K562 treated with DMSO at 1 percent for 48 hours (cell line): ENCODE results near the gene STXBP2. TPM values are rescaled to one million over a fixed set of nuclear protein-coding genes. Genes with fewer than 3 reads are reported as not detected.

Experiments used
- total RNA-seq: library from RNA; unstranded; fragments of 300-600 nt; gene quantifications from 2 replicates; pipeline ENCODE4 v1.2.3, GENCODE V29; 2022; ENCODE audit warnings: low replicate concordance; ENCODE audit errors: extremely low read depth

STXBP2 gene
- total RNA-seq = not detected in 2 replicates

DNA sequence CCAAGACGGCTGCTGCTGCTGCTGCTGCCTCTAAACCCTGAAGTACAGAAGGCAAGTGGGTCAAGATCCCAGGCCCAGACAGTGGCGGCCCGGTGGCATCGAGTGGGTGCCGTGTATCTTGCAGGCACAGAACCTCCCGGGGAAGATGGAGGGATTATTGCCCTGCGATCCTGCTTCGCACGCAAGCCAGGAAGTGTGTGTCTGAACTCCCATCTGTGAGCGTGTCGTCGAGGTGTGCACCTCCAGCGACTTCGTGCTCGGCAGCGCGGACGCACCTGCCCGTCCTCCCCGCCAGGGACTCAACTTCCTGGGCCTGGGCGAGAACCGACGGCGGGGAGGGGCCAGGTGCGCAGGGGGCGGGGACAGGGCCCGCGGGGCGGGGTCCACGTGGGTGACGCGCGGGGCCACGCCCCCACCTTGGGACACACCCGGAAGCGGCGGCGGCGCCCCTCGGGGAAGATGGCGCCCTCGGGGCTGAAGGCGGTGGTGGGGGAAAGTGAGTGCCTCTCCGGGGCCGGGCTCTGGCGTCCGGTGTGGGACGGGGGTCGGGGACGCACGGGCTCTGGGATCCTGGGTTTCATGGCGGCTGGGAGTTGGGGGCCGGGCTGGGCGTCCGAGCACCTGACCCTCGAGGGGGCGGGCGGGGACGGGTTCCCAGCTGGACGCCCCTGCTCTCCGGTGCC, at the start of gene STXBP2:
Gene STXBP2, plus strand, starts transcription at position 420 of the 683 bp plus-strand sequence. Its CDS starts 40 bp downstream, at position 460.

GRCh38 chr19:7595466-7596133, 41.3 kb upstream of the STXBP2 start, which contains the start of gene CAMSAP3:
TSS of gene CAMSAP3 (plus strand) at chr19:7595863. CDS start at chr19:7596003, 140 bp downstream.

DNA sequence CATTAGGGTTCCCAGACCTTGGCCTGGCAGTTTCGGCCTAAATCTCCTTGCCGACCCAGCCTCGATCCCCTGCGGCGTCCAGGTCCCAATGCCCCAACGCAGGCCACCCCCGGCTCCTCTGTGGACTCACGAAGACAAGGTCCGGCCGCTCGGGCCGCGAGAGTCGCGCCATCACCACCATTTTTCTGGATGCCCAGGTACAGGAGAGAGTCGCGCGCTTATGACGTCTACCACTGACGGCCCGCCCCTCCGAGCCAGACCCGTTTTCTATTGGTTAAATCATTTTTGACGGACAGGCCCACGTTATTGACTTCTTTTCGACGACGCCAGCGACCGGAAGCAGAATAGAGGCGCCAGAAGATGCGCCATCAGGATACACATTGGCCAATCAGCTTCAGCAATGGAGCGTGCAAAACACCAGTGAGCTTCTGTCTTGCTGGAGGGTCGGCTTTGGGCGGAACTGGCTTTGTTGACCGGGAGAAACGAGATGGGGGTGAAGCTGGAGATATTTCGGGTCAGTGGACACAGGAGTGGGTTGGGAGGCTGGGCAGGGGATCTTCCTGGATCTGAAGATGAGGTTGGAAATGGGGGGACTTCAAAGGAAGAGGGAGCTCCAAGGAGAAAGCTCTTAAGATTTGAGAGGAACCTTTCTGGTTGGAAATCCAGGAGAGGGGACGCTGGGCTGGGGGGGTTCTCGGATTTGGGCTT, 7.4 kb upstream of the STXBP2 start, which contains the start of the genes PET100 and XAB2:
Gene PET100, plus strand, starts transcription at position 447 of the 708 bp plus-strand sequence. Its CDS starts 41 bp downstream, at position 488.
Gene XAB2, minus strand, starts transcription at position 199 of the 708 bp plus-strand sequence. Its CDS starts 18 bp downstream, at position 181.

GRCh38 chr19:7633698-7634097, 3.2 kb upstream of the STXBP2 start, which contains the start of gene PCP2:
TSS of gene PCP2 (minus strand) at chr19:7633719. CDS start at chr19:7633457, 262 bp downstream.

GRCh38 chr19:7668842-7669241, 31.9 kb downstream of the STXBP2 start, which contains the start of gene RETN:
TSS of gene RETN (plus strand) at chr19:7669049. CDS start at chr19:7669327, 278 bp downstream.

GRCh38 chr19:7676854-7677253, 39.9 kb downstream of the STXBP2 start, which contains the start of gene MCEMP1:
TSS of gene MCEMP1 (plus strand) at chr19:7677090. CDS start at chr19:7677121, 31 bp downstream.

DNA sequence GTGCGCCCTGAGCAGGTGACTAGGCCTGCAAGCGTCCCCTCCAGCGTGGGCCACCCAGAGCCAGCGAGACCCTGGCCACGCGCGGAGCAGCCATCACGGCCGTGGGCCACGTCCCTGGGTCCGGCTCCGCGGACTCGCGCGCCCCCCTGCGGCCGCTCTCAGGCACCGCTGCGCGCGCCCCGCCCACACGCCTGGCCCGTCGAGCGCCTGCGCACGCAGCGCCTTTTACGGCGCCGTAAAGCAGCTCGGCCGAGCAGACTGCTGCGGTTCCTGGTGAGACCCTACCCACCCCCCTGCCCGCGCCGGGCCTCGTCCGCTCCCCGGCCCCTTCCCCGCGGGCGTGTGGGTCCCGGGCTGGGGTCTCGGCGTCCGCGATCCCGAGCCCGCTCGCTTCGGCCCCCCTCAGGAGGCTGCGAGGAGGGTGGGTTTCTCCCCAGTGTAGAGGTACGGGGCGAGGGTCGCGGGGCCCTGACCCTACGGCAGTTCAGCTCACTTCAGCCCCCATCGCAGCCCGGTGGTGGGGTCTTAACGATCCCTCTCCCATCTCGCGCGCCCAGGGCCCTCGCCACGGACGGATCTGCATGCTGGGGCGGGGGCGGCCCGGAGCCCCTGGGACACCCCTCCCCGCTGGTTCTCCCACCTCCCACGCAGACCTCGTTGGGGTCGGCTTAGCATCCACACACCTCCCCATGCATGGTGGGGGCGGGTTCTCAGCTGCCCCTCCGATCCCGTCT, 43.9 kb downstream of the STXBP2 start, which contains the start of gene TRAPPC5:
Gene TRAPPC5, plus strand, starts transcription at position 228 of the 734 bp plus-strand sequence. CDS start 1,421 bp downstream, outside the sequence.

Other genes with a start within 250 kb of the STXBP2 start
- gene PEX11G, start 148.1 kb upstream of the STXBP2 start, total RNA-seq = not detected in 2 replicates
- not detected in 2 replicates for gene ZNF358, start 121.0 kb upstream of the STXBP2 start, total RNA-seq
- gene MCOLN1, start 114.5 kb upstream of the STXBP2 start, total RNA-seq = not detected in 2 replicates
- gene PNPLA6, start 101.4 kb upstream of the STXBP2 start, total RNA-seq = not detected in 2 replicates
- not detected in 2 replicates for gene CAMSAP3, start 41.2 kb upstream of the STXBP2 start, total RNA-seq
- gene XAB2, start 7.6 kb upstream of the STXBP2 start, total RNA-seq = not detected in 2 replicates
- gene PET100, start 7.3 kb upstream of the STXBP2 start, total RNA-seq = not detected in 2 replicates
- gene PCP2, start 3.4 kb upstream of the STXBP2 start, total RNA-seq = not detected in 2 replicates
- not detected in 2 replicates for gene RETN, start 31.9 kb downstream of the STXBP2 start, total RNA-seq
- gene MCEMP1, start 40.0 kb downstream of the STXBP2 start, total RNA-seq = not detected in 2 replicates
- not detected in 2 replicates for gene TRAPPC5, start 43.7 kb downstream of the STXBP2 start, total RNA-seq
- not detected in 2 replicates for gene FCER2, start 65.0 kb downstream of the STXBP2 start, total RNA-seq
- gene CLEC4G, start 95.0 kb downstream of the STXBP2 start, total RNA-seq = not detected in 2 replicates
- gene CD209, start 110.4 kb downstream of the STXBP2 start, total RNA-seq = not detected in 2 replicates
- gene CLEC4M, start 126.1 kb downstream of the STXBP2 start, total RNA-seq = not detected in 2 replicates
- gene EVI5L, start 193.1 kb downstream of the STXBP2 start, total RNA-seq = not detected in 2 replicates
- gene PRR36, start 237.3 kb downstream of the STXBP2 start, total RNA-seq = not detected in 2 replicates